Activated B cell treated with CpG ODN at 0.5 μM for 24 hours (primary cell): ENCODE results near the gene CCDC124. TPM values are rescaled to one million over a fixed set of nuclear protein-coding genes. Genes with fewer than 3 reads are reported as not detected.

Experiments used
- ATAC-seq: fragments of 200-7000 bp; cut with Tn5 transposase; one replicate; pipeline ENCODE4 v1.10.0; 2021; ENCODE audit warnings: low read depth, mild to moderate bottlenecking, moderate library complexity
- CTCF ChIA-PET: fragments of 350-600 bp; sonication (Branson Sonifier 250); formaldehyde crosslinking; loops from one replicate; lab custom pipeline; 2021; ENCODE audit warnings: antibody characterized with exemption; lab: Charles Lee
- POLR2A ChIA-PET: fragments of 350-600 bp; sonication (Branson Sonifier 250); formaldehyde crosslinking; loops from one replicate; lab custom pipeline; 2021; ENCODE audit warnings: antibody characterized with exemption; lab: Charles Lee
- DNase-seq: peaks from one replicate; pipeline ENCODE4 v3.0.0; 2022
- H3K27ac Mint-ChIP-seq: one replicate; pipeline ENCODE4 v1.8.0; 2020; ENCODE audit warnings: mixed read lengths
- H3K27me3 Mint-ChIP-seq: one replicate; pipeline ENCODE4 v1.8.0; 2021; ENCODE audit warnings: mixed read lengths
- H3K36me3 Mint-ChIP-seq: one replicate; pipeline ENCODE4 v1.8.0; 2021; ENCODE audit warnings: low read depth, mixed read lengths
- H3K4me1 Mint-ChIP-seq: one replicate; pipeline ENCODE4 v1.8.0; 2021; ENCODE audit warnings: mixed read lengths
- H3K4me3 Mint-ChIP-seq: one replicate; pipeline ENCODE4 v1.8.0; 2020; ENCODE audit warnings: mild to moderate bottlenecking, mixed read lengths
- H3K9me3 Mint-ChIP-seq: one replicate; pipeline ENCODE4 v1.8.0; 2020; ENCODE audit warnings: mixed read lengths
- CTCF ChIP-seq: fragments of 200-600 bp; IDR thresholded peaks from one replicate; pipeline ENCODE4 v1.8.0; 2022; ENCODE audit warnings: antibody characterized with exemption, mild to moderate bottlenecking
- intact Hi-C: fragments of 100-400 bp; cut with micrococcal nuclease; formaldehyde crosslinking; loops from one replicate; pipeline ENCODE4 v1.15.1; 2024
- total RNA-seq: library from RNA; stranded (reverse); gene quantifications from 2 replicates; pipeline ENCODE4 v1.2.3, GENCODE V29; 2022

The CCDC124 gene
- total RNA-seq, 1 donor from 2014 or later: 49.9 TPM

GRCh38 chr19:17889609-17890214 lies 43.1 kb upstream of the CCDC124 start:
- Mint-ChIP-seq H3K27ac (no peak overlapping the region), H3K4me1 (peaks cover 25% of the 10 kb centered on the region), H3K4me3 (no peak overlapping the region), H3K9me3 (no peaks in the 10 kb centered on the region), H3K36me3 (no peaks in the 10 kb centered on the region), H3K27me3 (peaks cover 6% of the 10 kb centered on the region)
- intact Hi-C loops: no loop called here
- DNase-seq (no peak), ATAC-seq (no peak)
- ChIA-PET CTCF (no interaction called here), POLR2A (interaction anchor here (0.6 kb wide), 1 partner anchor 1022 kb away, joined by 6 read pairs; no protein-coding TSS in a partner anchor)
- TF ChIP-seq CTCF: no peak

DNA sequence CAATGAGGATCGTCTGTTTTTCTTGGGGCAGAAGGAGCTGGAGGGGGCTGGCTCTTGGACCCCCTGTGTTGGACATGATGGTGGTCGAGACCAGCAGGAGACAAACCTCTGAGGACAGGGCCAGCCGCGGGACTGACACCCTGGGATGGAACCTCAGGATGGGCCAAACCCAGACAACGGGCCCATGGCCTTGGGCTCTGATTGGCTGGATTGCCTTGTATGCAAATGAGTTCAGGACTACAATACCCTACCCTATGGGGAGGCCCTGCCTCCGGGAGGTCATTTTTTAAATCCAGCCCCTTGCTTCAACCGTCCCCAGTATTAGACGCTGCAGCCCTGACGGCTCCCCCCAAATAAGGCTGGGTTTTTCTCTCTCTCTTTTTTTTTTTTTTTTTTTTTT lies 39.0 kb upstream of the CCDC124 start:
- ATAC-seq: no peak
- ChIA-PET CTCF (no interaction called here), POLR2A (interaction anchor here (0.7 kb wide), 1 partner anchor 273 kb away, joined by 5 read pairs; no protein-coding TSS in a partner anchor)
- Mint-ChIP-seq H3K27me3 (peaks cover 11% of the 10 kb centered on the region), H3K36me3 (no peaks in the 10 kb centered on the region), H3K9me3 (no peaks in the 10 kb centered on the region), H3K4me1 (no peaks in the 10 kb centered on the region), H3K27ac (no peak overlapping the region), H3K4me3 (no peak overlapping the region)
- no peak for DNase-seq
- TF ChIP-seq CTCF: no peak
- intact Hi-C loops: no loop called here

GRCh38 chr19:17902701-17903100 lies 30.1 kb upstream of the CCDC124 start:
- intact Hi-C loops: no loop called here
- no peaks in the 10 kb centered on the region for H3K9me3 Mint-ChIP-seq
- TF ChIP-seq CTCF: no peak
- ATAC-seq: no peak
- no peak for DNase-seq
- no peak overlapping the region for H3K4me3 Mint-ChIP-seq
- H3K27me3 Mint-ChIP-seq: peaks cover 22% of the 10 kb centered on the region
- H3K36me3 Mint-ChIP-seq: no peaks in the 10 kb centered on the region
- H3K4me1 Mint-ChIP-seq: no peaks in the 10 kb centered on the region
- ChIA-PET POLR2A (no interaction called here), CTCF (no interaction called here)
- H3K27ac Mint-ChIP-seq: no peak overlapping the region

DNA sequence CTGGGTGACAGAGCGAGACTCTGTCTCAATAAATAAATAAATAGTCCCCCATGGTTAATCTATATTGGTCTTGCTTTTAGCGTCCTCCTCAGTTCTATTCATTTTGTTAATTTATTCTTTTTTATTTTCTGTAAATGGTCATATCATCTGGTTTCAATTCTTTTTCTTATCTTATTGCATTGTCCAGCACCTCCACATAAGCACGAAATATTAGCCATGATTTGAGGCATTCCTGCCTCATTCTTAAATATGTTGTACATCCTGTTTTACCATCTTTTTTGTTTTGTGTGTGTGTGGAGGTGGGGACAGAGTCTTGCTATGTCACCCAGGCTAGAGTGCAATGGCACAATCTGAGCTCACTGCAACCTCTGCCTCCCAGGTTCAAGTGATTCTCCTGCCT lies 24.6 kb upstream of the CCDC124 start:
- no peak for DNase-seq
- H3K27ac Mint-ChIP-seq: no peak overlapping the region
- H3K27me3 Mint-ChIP-seq: peaks cover 10% of the 10 kb centered on the region
- H3K9me3 Mint-ChIP-seq: peaks cover 2% of the 10 kb centered on the region
- TF ChIP-seq CTCF: no peak
- ChIA-PET POLR2A (no interaction called here), CTCF (no interaction called here)
- H3K36me3 Mint-ChIP-seq: no peaks in the 10 kb centered on the region
- H3K4me1 Mint-ChIP-seq: no peaks in the 10 kb centered on the region
- no peak for ATAC-seq
- H3K4me3 Mint-ChIP-seq: no peak overlapping the region
- intact Hi-C loops: no loop called here

- H3K27me3 Mint-ChIP-seq: peaks cover 7% of the 10 kb centered on the region
- H3K36me3 Mint-ChIP-seq: no peaks in the 10 kb centered on the region
- TF ChIP-seq CTCF: no peak
- H3K4me3 Mint-ChIP-seq: no peak overlapping the region
- no peak for ATAC-seq
- peaks cover 5% of the 10 kb centered on the region for H3K9me3 Mint-ChIP-seq
- H3K4me1 Mint-ChIP-seq: no peaks in the 10 kb centered on the region
- H3K27ac Mint-ChIP-seq: no peak overlapping the region
- POLR2A ChIA-PET: interaction anchor here (0.6 kb wide), 2 partner anchors 11 to 23 kb away, joined by 3 to 6 read pairs; no protein-coding TSS in a partner anchor
- intact Hi-C loops: no loop called here
- DNase-seq: no peak
- CTCF ChIA-PET: no interaction called here
Measured at GRCh38 chr19:17909003-17909732, 23.6 kb upstream of the CCDC124 start.
